NCI-H2107 treated with DMSO at 0.1 percent for 48 hours (cell line): ENCODE results near the gene MACROD2.

Experiments used
- DNase-seq: peaks from one replicate; lab custom pipeline; 2025; ENCODE audit not compliant: unreplicated experiment; lab: John Stamatoyannopoulos, UW

The MACROD2 gene

DNA sequence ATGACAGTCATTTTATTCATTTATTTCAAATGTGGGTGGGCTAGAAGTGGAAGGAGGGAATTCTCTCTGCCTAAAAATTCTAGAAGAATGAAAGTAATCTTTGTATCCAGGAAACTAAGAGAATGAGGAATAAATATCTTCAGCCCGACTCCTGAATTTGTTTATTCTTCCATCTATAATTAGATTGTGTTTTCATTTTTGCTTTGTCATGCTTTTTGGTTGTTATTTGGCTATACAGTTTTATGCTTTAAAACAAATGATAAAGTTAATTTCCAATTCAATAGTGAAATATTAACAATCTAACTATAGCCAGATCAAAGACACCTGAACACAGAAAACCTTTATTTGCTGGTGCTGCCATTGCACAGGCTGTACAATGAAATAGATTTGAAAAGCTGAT lies 2056.7 kb downstream of the MACROD2 start:
- DNase-seq: no peak

- DNase-seq: no peak
These were observed 2057.1 kb downstream of the MACROD2 start for GRCh38 chr20:16052456-16052855.

GRCh38 chr20:16054985-16055384 lies 2059.7 kb downstream of the MACROD2 start:
- no peak for DNase-seq

DNA sequence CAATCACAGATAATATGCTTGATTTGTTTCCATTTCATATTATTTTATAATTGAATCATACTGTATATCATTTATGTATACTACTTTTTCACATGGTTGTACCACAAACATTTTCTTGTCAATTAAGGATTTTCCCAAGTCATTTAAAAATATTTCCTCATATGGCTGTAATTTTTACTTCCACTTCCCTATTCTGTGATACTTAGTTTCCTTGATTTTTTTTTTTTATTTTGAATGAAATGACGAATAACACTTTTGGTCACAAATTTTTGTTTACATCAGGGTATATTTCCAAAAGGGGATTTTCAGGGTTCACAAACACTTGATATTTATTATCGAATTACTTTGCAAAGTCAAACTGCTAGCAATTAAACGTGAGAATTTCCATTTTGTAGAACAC lies 2062.3 kb downstream of the MACROD2 start:
- no peak for DNase-seq

DNA sequence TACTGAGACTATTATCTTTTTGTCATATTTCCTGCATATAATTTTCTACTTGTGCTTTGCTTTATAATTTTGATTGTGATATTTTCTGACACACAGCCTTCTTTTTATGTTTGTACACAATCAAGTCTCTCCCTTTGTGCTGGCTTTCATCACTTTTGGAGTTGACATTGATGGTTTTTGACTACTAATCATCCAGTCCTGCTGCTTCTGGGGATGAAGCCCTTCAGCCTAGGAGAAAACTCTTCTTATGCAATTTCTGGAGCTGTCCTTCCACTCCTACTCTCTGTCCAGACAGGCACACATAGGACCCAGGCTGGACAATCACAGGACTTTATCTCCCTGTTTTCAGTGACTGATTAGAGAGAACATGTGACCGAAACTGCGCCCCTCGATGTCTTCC lies 2063.0 kb downstream of the MACROD2 start:
- no peak for DNase-seq

GRCh38 chr20:16059841-16060240 lies 2064.5 kb downstream of the MACROD2 start:
- DNase-seq: no peak

GRCh38 chr20:16061351-16061750 lies 2066.0 kb downstream of the MACROD2 start:
- DNase-seq: no peak

GRCh38 chr20:16062661-16063581 lies 2067.6 kb downstream of the MACROD2 start:
- DNase-seq: no peak

DNA sequence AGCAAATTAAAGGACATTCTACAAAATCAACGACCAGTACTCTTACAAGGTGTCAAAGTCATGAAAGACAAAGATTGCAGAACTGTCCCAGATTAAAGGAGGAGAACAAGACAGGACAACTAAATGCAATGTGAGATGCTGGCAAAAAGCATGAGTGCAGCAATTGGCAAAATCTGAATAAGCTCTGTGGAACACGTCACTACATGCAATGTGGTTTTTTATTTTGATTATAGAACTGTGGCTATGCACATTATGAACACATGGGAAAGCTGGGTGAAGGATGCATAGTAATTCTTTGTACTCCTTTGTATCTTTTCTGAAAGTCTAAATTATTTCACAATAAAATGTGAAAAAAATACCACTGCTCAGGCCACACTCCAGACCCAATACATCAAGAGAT lies 2068.6 kb downstream of the MACROD2 start:
- DNase-seq: no peak

GRCh38 chr20:16064989-16065707 lies 2069.8 kb downstream of the MACROD2 start:
- DNase-seq: no peak

- DNase-seq: no peak
These were observed 2071.3 kb downstream of the MACROD2 start for GRCh38 chr20:16066571-16066970.

- no peak for DNase-seq
These were observed 2074.2 kb downstream of the MACROD2 start for GRCh38 chr20:16069389-16070010.

GRCh38 chr20:16072220-16072619 lies 2076.9 kb downstream of the MACROD2 start:
- DNase-seq: no peak

- DNase-seq: no peak
These were observed 2083.0 kb downstream of the MACROD2 start for GRCh38 chr20:16078172-16078898.

GRCh38 chr20:16081421-16081820 lies 2086.1 kb downstream of the MACROD2 start:
- DNase-seq: no peak

GRCh38 chr20:16082051-16082550 lies 2086.8 kb downstream of the MACROD2 start:
- DNase-seq: no peak

DNA sequence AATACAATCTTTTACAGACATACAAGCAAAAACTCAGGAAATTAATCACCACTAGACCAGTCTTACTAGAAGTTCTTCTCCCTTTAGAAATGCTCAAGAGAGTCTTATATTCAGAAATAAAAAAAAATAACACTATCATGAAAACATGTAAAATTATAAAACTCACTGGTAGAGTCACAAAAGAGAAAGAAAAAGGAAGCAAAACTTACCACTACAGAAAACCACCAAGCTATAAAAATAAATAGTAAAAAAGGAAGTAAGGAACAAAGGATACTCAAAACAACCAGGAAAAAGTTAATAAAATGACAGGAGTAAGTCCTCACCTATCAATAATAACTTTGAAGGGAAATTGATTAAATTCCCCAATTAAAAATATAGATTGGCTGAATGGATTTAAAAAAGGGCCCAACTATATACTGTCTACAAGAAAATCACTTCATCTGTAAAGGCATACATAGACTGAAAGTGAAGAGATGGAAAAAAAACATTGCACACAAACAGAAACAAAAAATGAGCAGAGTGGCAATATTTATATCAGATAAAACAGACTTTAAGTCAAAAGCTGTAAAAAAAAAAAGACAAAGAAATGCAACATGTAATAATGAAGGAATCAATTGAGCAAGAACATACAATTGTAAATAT lies 2088.4 kb downstream of the MACROD2 start:
- no peak for DNase-seq

DNA sequence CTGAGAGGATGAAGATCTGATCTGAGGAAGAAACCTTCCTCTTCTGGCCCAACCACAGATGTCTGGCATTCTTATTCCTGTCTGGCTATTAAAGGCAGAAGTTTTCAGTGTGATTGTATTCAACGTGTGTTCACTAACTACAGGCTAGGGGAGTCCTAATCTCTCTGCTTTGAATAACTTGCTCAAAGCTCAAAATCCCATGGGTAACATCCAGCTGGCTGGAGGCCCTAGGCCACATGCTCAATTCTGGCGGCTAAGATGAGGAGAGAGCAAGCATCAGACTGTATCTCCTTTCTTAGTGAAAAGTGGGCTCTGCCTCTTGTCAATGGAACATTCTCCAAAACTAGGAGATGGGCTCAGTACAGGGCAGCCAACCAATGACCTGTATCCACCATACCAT lies 2099.9 kb downstream of the MACROD2 start:
- no peak for DNase-seq

GRCh38 chr20:16096756-16097326 lies 2101.5 kb downstream of the MACROD2 start:
- no peak for DNase-seq

GRCh38 chr20:16097788-16098187 lies 2102.5 kb downstream of the MACROD2 start:
- DNase-seq: no peak
